ENCODE results near the gene MEP1A. TPM values are rescaled to one million over a fixed set of nuclear protein-coding genes. Genes with fewer than 3 reads are reported as not detected.

The MEP1A gene
- total and polyA plus RNA-seq, 2 donors (not counting 1 experiment from before 2014, with no cell fraction given): not detected

DNA sequence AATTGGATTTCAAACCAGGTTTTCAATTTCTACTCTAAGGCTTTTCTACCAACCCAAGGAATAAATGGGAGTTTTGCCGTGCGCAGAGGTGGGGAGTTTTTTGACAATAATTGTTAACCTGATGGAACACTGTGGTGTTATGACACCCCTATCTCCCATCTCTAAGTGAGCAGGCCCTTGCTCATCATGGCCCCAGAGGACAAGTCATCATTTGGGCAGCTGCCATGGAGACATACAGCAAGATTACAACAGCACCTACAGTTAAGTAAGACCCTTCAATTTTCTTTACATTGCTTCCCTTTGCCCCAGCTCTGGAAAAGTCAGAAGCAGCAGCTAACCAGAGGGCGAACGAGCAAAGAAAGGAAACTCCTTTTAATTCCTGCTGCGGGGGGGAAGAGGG is 74.2 kb downstream of the MEP1A start:
- Histone ChIP-seq H3K4me2 (replicated peaks; ENCODE audit: low read depth, low read length, poor library complexity, severe bottlenecking) (no peak overlapping the region), H3K4me3 (ENCODE audit: control extremely low read depth in 1 of 5, extremely low read depth in 1 of 5, insufficient read depth in 1 of 5, low read depth in 2 of 5, low read length in 4 of 5) (no peak overlapping the region), H3K9ac (ENCODE audit: low read length) (no peak overlapping the region), H3K9me3 (ENCODE audit: control extremely low read depth in 1 of 3, control insufficient read depth in 2 of 3, insufficient read depth in 1 of 3, low read length in 2 of 3) (no peaks in the 10 kb centered on the region), H2AFZ (ENCODE audit: insufficient read depth, low read depth, low read length, poor library complexity, severe bottlenecking) (no peak overlapping the region), H3K27me3 (replicated peaks in 1 of 4; ENCODE audit: control extremely low read depth in 1 of 4, control insufficient read depth in 3 of 4, insufficient read depth in 4 of 4, low read length in 3 of 4) (no peaks in the 10 kb centered on the region), H3K27ac (ENCODE audit: low read length in 2 of 2) (no peak overlapping the region), H4K20me1 (ENCODE audit: control insufficient read depth, insufficient read depth, low read length, poor library complexity, severe bottlenecking) (no peaks in the 10 kb centered on the region), H3K79me2 (ENCODE audit: control insufficient read depth, insufficient read depth, low read length) (no peaks in the 10 kb centered on the region), H3K36me3 (replicated peaks in 1 of 2; ENCODE audit: control extremely low read depth in 1 of 2, control insufficient read depth in 1 of 2, extremely low read depth in 1 of 2, insufficient read depth in 2 of 2, low read length in 1 of 2) (no peaks in the 10 kb centered on the region), H3K4me1 (ENCODE audit: control insufficient read depth in 2 of 2, insufficient read depth in 2 of 2, low read length in 2 of 2) (no peaks in the 10 kb centered on the region)
- H3K9me3 Mint-ChIP-seq (ENCODE audit: insufficient read depth): no peaks in the 10 kb centered on the region
- no peak overlapping the region for H3K4me3 Mint-ChIP-seq
- ATAC-seq (ENCODE audit: low read depth) (no peak), DNase-seq (no peak)
- WGBS (ENCODE audit: insufficient coverage): no CpG with 5 or more reads among the region's 5 CpGs
- H3K4me1 Mint-ChIP-seq: no peaks in the 10 kb centered on the region
- intact Hi-C loops (cut with micrococcal nuclease): no loop called here
- TF ChIP-seq, protein P1, sequence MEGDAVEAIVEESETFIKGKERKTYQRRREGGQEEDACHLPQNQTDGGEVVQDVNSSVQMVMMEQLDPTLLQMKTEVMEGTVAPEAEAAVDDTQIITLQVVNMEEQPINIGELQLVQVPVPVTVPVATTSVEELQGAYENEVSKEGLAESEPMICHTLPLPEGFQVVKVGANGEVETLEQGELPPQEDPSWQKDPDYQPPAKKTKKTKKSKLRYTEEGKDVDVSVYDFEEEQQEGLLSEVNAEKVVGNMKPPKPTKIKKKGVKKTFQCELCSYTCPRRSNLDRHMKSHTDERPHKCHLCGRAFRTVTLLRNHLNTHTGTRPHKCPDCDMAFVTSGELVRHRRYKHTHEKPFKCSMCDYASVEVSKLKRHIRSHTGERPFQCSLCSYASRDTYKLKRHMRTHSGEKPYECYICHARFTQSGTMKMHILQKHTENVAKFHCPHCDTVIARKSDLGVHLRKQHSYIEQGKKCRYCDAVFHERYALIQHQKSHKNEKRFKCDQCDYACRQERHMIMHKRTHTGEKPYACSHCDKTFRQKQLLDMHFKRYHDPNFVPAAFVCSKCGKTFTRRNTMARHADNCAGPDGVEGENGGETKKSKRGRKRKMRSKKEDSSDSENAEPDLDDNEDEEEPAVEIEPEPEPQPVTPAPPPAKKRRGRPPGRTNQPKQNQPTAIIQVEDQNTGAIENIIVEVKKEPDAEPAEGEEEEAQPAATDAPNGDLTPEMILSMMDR (IDR thresholded peaks at IDR 0.05): no peak
- ChIA-PET CTCF (no interaction called here), POLR2A (no interaction called here)
- H3K27me3 Mint-ChIP-seq: peaks cover 28% of the 10 kb centered on the region
- no peak overlapping the region for H3K27ac Mint-ChIP-seq

DNA sequence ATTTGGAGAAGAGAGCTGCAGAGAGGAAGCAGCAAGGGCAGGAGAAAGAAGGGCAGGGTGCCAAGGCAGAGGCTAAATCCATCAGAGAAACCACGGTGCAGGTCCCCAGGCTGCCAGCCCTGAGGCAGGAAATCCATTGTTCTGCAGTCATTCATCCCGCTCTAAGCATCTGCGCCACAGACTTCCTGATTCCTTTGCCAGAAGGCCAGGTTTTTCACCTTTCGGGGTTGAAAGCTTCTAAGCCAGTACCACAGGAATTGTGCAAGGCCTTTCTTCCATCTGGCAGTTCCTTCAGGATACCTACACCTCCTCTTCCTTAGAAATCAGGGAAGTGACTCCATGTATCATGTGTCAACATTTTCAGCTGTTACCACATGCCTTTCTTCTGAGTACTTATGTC is 82.9 kb downstream of the MEP1A start:
- H3K27ac ChIP-seq (ENCODE audit: low read length in 2 of 2): no peak overlapping the region
- H2AFZ ChIP-seq (ENCODE audit: insufficient read depth, low read depth, low read length, poor library complexity, severe bottlenecking): no peak overlapping the region
- H3K9me3 Mint-ChIP-seq (ENCODE audit: insufficient read depth): no peaks in the 10 kb centered on the region
- H3K79me2 ChIP-seq (ENCODE audit: control insufficient read depth, insufficient read depth, low read length): no peaks in the 10 kb centered on the region
- 10% methylated on average over 4 of the region's 4 CpGs for WGBS (ENCODE audit: insufficient coverage)
- TF ChIP-seq, protein P1 (IDR thresholded peaks at IDR 0.05): no peak
- TF ChIP-seq EZH2 (IDR thresholded peaks at IDR 0.05; ENCODE audit: borderline replicate concordance, insufficient read depth, low read depth, low read length, poor library complexity, severe bottlenecking): no peak
- ChIA-PET CTCF (no interaction called here), POLR2A (no interaction called here)
- no peak overlapping the region for H3K4me2 ChIP-seq (replicated peaks; ENCODE audit: low read depth, low read length, poor library complexity, severe bottlenecking)
- H3K4me1 ChIP-seq (ENCODE audit: control insufficient read depth in 2 of 2, insufficient read depth in 2 of 2, low read length in 2 of 2): no peaks in the 10 kb centered on the region
- H3K27me3 Mint-ChIP-seq: peaks cover 12% of the 10 kb centered on the region
- no peak overlapping the region for H3K4me3 ChIP-seq (ENCODE audit: control extremely low read depth in 1 of 5, extremely low read depth in 1 of 5, insufficient read depth in 1 of 5, low read depth in 2 of 5, low read length in 4 of 5)
- H3K4me3 Mint-ChIP-seq: no peak overlapping the region
- no peaks in the 10 kb centered on the region for H3K9me3 ChIP-seq (ENCODE audit: control extremely low read depth in 1 of 3, control insufficient read depth in 2 of 3, insufficient read depth in 1 of 3, low read length in 2 of 3)
- H3K27ac Mint-ChIP-seq: no peak overlapping the region
- H4K20me1 ChIP-seq (ENCODE audit: control insufficient read depth, insufficient read depth, low read length, poor library complexity, severe bottlenecking): no peaks in the 10 kb centered on the region
- DNase-seq: no peak
- H3K36me3 ChIP-seq (replicated peaks in 1 of 2; ENCODE audit: control extremely low read depth in 1 of 2, control insufficient read depth in 1 of 2, extremely low read depth in 1 of 2, insufficient read depth in 2 of 2, low read length in 1 of 2): no peaks in the 10 kb centered on the region
- H3K9ac ChIP-seq (ENCODE audit: low read length): no peak overlapping the region
- H3K27me3 ChIP-seq (replicated peaks in 1 of 4; ENCODE audit: control extremely low read depth in 1 of 4, control insufficient read depth in 3 of 4, insufficient read depth in 4 of 4, low read length in 3 of 4): no peaks in the 10 kb centered on the region
- no peak for ATAC-seq (ENCODE audit: low read depth)
- no peaks in the 10 kb centered on the region for H3K4me1 Mint-ChIP-seq
- intact Hi-C loops (cut with micrococcal nuclease): no loop called here
